ENCODE measurements around the gene DYNLL1. TPM values are rescaled to one million over a fixed set of nuclear protein-coding genes. Genes with fewer than 3 reads are reported as not detected.

Gene DYNLL1
- total RNA-seq, 1 donor from 2014 or later: 393 TPM

Other genes starting within 250 kb of the DYNLL1 start
- gene PXN, start 230.4 kb upstream of the DYNLL1 start, total RNA-seq: 119 TPM
- gene RNU4-2, start 204.2 kb upstream of the DYNLL1 start, total RNA-seq: 5,171 TPM
- 1,216 TPM for gene RNU4-1, start 202.9 kb upstream of the DYNLL1 start, total RNA-seq
- gene SIRT4, start 193.8 kb upstream of the DYNLL1 start, total RNA-seq: 3.8 TPM
- gene PLA2G1B, start 168.3 kb upstream of the DYNLL1 start, total RNA-seq: 4.7 TPM
- gene MSI1, start 126.9 kb upstream of the DYNLL1 start, total RNA-seq: 2.6 TPM
- gene COX6A1, start 58.0 kb upstream of the DYNLL1 start, total RNA-seq: 375 TPM
- gene TRIAP1, start 49.7 kb upstream of the DYNLL1 start, total RNA-seq: 16.1 TPM
- 30.2 TPM for gene GATC, start 49.7 kb upstream of the DYNLL1 start, total RNA-seq
- 134 TPM for gene SRSF9, start 26.4 kb upstream of the DYNLL1 start, total RNA-seq
- gene COQ5, start 33.0 kb downstream of the DYNLL1 start, total RNA-seq: 31.6 TPM
- 195 TPM for gene RNF10, start 38.2 kb downstream of the DYNLL1 start, total RNA-seq
- 50.9 TPM for gene POP5, start 85.3 kb downstream of the DYNLL1 start, total RNA-seq
- gene CABP1, start 144.5 kb downstream of the DYNLL1 start, total RNA-seq: 2.3 TPM
- 335 TPM for gene MLEC, start 191.0 kb downstream of the DYNLL1 start, total RNA-seq
- 51.7 TPM for gene UNC119B, start 214.3 kb downstream of the DYNLL1 start, total RNA-seq
- gene ACADS, start 229.7 kb downstream of the DYNLL1 start, total RNA-seq: 36.9 TPM